ENCODE measurements around the gene CDKAL1.

DNA sequence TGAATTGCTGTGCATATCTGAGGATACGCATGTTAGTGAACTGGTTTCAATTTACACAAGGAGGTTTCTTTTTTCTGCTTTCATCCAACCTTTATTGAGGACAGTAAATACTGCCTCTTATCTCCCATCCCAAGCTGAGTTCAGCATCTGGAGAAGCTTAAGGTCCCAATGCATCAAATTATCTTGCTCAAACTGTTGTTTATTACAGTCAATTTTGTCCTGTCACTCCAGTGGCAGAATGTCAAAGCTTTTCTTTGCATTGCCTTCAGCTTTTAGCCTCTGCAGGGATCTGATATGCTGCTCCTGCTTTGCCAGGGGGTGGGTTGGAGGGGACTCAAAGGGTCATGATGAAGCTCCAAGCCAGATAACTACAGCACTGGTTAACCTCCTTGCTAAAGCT, 623.9 kb downstream of the CDKAL1 start:
- TF ChIP-seq, protein P1, sequence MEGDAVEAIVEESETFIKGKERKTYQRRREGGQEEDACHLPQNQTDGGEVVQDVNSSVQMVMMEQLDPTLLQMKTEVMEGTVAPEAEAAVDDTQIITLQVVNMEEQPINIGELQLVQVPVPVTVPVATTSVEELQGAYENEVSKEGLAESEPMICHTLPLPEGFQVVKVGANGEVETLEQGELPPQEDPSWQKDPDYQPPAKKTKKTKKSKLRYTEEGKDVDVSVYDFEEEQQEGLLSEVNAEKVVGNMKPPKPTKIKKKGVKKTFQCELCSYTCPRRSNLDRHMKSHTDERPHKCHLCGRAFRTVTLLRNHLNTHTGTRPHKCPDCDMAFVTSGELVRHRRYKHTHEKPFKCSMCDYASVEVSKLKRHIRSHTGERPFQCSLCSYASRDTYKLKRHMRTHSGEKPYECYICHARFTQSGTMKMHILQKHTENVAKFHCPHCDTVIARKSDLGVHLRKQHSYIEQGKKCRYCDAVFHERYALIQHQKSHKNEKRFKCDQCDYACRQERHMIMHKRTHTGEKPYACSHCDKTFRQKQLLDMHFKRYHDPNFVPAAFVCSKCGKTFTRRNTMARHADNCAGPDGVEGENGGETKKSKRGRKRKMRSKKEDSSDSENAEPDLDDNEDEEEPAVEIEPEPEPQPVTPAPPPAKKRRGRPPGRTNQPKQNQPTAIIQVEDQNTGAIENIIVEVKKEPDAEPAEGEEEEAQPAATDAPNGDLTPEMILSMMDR (conservative IDR thresholded peaks at IDR 0.05; ENCODE audit: low read length): no peak
- TF ChIP-seq EZH2phosphoT487 (IDR thresholded peaks at IDR 0.05; ENCODE audit: borderline replicate concordance): no peak
